HepG2 (cell line): ENCODE data around the gene LAMA5. TPM values are rescaled to one million over a fixed set of nuclear protein-coding genes. Genes with fewer than 3 reads are reported as not detected.

Source experiments
- ASH2L ChIP-seq: fragments of 300-600, 200-600 bp; sonication (generic); IDR thresholded peaks from 2 replicates; pipeline ENCODE4 v1.7.0; 2017; ENCODE audit warnings: low read depth, mild to moderate bottlenecking, moderate library complexity, mixed read lengths, low read length; ENCODE audit not compliant: insufficient read length
- GMEB1 ChIP-seq: sonication (generic); formaldehyde crosslinking; IDR thresholded peaks from 2 replicates; pipeline ENCODE4 v1.5.1; 2020; ENCODE audit warnings: missing genetic modification reagents, mild to moderate bottlenecking, borderline replicate concordance
- HCFC1 ChIP-seq: fragments of 150-350 bp; IDR thresholded peaks from 2 replicates; pipeline ENCODE4 v1.6.1; 2014; ENCODE audit warnings: low read depth, low read length
- HDAC6 ChIP-seq: fragments of 200-600 bp; sonication (generic); IDR thresholded peaks from 2 replicates; pipeline ENCODE4 v1.7.0; 2017; ENCODE audit warnings: mild to moderate bottlenecking, antibody characterized with exemption, low read length, low read depth
- HMG20B ChIP-seq: conservative IDR thresholded peaks from 2 replicates; pipeline ENCODE4 v1.6.1; 2016; ENCODE audit warnings: missing genetic modification reagents, missing compliant biosample characterization
- HNRNPUL1 ChIP-seq: fragments of 200-400 bp; formaldehyde crosslinking; IDR thresholded peaks from 2 replicates; pipeline ENCODE4 v1.6.1; 2017; ENCODE audit warnings: low read depth, mild to moderate bottlenecking, low read length, moderate library complexity
- IRX3 ChIP-seq: sonication (generic); formaldehyde crosslinking; IDR thresholded peaks from 2 replicates; pipeline ENCODE4 v1.8.1; 2023; ENCODE audit warnings: mild to moderate bottlenecking, low read depth, missing genetic modification reagents, borderline replicate concordance
- JARID2 ChIP-seq: sonication (generic); formaldehyde crosslinking; IDR thresholded peaks from 2 replicates; pipeline ENCODE4 v1.8.1; 2023; ENCODE audit warnings: missing genetic modification reagents, inconsistent platforms; ENCODE audit not compliant: insufficient replicate concordance
- NBN ChIP-seq: fragments of 450-650 bp; conservative IDR thresholded peaks from 2 replicates; pipeline ENCODE4 v1.6.1; 2017
- NR0B2 ChIP-seq: sonication (generic); formaldehyde crosslinking; IDR thresholded peaks from 2 replicates; pipeline ENCODE4 v1.4.0; 2020; ENCODE audit warnings: mild to moderate bottlenecking, missing genetic modification reagents
- POLR2AphosphoS2 ChIP-seq: IDR thresholded peaks from 2 replicates; pipeline ENCODE4 v1.6.1; 2011; ENCODE audit warnings: low read depth, low read length, improper control_type of control experiment
- RBFOX2 ChIP-seq: fragments of 200-400 bp; formaldehyde crosslinking; IDR thresholded peaks from 2 replicates; pipeline ENCODE4 v1.6.1; 2017; ENCODE audit warnings: low read depth, mild to moderate bottlenecking, low read length
- RFX1 ChIP-seq: fragments of 450-650 bp; IDR thresholded peaks from 2 replicates; pipeline ENCODE4 v1.6.1; 2017
- SKI ChIP-seq: fragments of 450-650 bp; IDR thresholded peaks from one replicate; pipeline ENCODE4 v1.6.1; 2018; ENCODE audit warnings: mild to moderate bottlenecking; ENCODE audit not compliant: partially characterized antibody
- WIZ ChIP-seq: sonication (generic); formaldehyde crosslinking; IDR thresholded peaks from 2 replicates; pipeline ENCODE4 v1.5.1; 2020; ENCODE audit warnings: mild to moderate bottlenecking, missing genetic modification reagents
- YY1 ChIP-seq: IDR thresholded peaks from 2 replicates; pipeline ENCODE4 v1.6.1; 2011; ENCODE audit warnings: low read length, low read depth, moderate library complexity, mild to moderate bottlenecking; ENCODE audit not compliant: insufficient read depth, insufficient replicate concordance
- ZBTB42 ChIP-seq: sonication (generic); formaldehyde crosslinking; IDR thresholded peaks from 2 replicates; pipeline ENCODE4 v1.5.0; 2020; ENCODE audit warnings: mild to moderate bottlenecking, missing genetic modification reagents
- ZNF597 ChIP-seq: sonication (generic); formaldehyde crosslinking; IDR thresholded peaks from 2 replicates; pipeline ENCODE4 v1.5.0; 2020; ENCODE audit warnings: missing genetic modification reagents
- ZNF678 ChIP-seq: sonication (generic); formaldehyde crosslinking; IDR thresholded peaks from 2 replicates; pipeline ENCODE4 v1.4.0; 2020; ENCODE audit warnings: mild to moderate bottlenecking, missing genetic modification reagents
- polyA plus RNA-seq, 8 experiments: library from polyadenylated mRNA; depleted of rRNA in 3 of 8; stranded (reverse) in 7 of 8; unstranded in 1 of 8; fragments of >200 nt; fragmentation: Illumina TruSeq in 4 of 8; extraction: Trizol in 4 of 8; gene quantifications; 2 replicates each; pipeline versions ENCODE4 v1.2.1 to v1.2.3, GENCODE V29; 2011 to 2016; ENCODE audit warnings: low read depth in 4 of 8, missing spikeins in 1 of 8, mixed read lengths in 1 of 8; ENCODE audit not compliant: insufficient read depth in 1 of 8
- total RNA-seq, 5 experiments: library from RNA; depleted of rRNA; stranded (reverse); fragments of >200 nt; fragmentation: Illumina TruSeq; extraction: Trizol; gene quantifications; 2 replicates each; pipeline ENCODE4 v1.2.3, GENCODE V29; 2016; ENCODE audit warnings: low read depth in 1 of 5
- TF ChIP-seq, protein P1 (sequence below): sonication (generic); formaldehyde crosslinking; IDR thresholded peaks from 2 replicates; pipeline ENCODE4 v1.5.0; 2020; ENCODE audit warnings: missing genetic modification reagents, mild to moderate bottlenecking, borderline replicate concordance
- TF ChIP-seq, protein P2 (sequence below): sonication (generic); formaldehyde crosslinking; IDR thresholded peaks from 2 replicates; pipeline ENCODE4 v1.4.0; 2020; ENCODE audit warnings: mild to moderate bottlenecking, missing genetic modification reagents

Gene LAMA5
- total and polyA plus RNA-seq, 2 of the 13 experiments (the other 11 are each of a cell fraction or from before 2014, with no cell fraction given): 21.0 to 44.7 TPM

- TF ChIP-seq GMEB1 (no peak), JARID2 (CRISPR knock-in tag) (no peak), WIZ (no peak), IRX3 (CRISPR knock-in tag) (no peak), NR0B2 (no peak), ZBTB42 (CRISPR knock-in tag) (no peak), ASH2L (no peak), HDAC6 (no peak), ZNF597 (CRISPR knock-in tag) (no peak), YY1 (no peak), HCFC1 (no peak), RFX1 (no peak), POLR2AphosphoS2 (no peak), ZNF678 (no peak), SKI (no peak), HNRNPUL1 (no peak), RBFOX2 (peak; percentile 69), HMG20B (CRISPR knock-in tag) (no peak), NBN (no peak)
- TF ChIP-seq, protein P1, sequence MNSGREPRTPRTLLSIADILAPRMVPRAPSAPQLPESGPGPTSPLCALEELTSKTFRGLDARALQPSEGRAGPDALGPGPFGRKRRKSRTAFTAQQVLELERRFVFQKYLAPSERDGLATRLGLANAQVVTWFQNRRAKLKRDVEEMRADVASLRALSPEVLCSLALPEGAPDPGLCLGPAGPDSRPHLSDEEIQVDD (CRISPR knock-in tag): no peak
- TF ChIP-seq, protein P2, sequence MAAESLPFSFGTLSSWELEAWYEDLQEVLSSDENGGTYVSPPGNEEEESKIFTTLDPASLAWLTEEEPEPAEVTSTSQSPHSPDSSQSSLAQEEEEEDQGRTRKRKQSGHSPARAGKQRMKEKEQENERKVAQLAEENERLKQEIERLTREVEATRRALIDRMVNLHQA (CRISPR knock-in tag): no peak
Observed at GRCh38 chr20:62354811-62355341, 12.2 kb downstream of the LAMA5 start (continued).
